ENCODE results near the gene CNNM2. TPM values are rescaled to one million over a fixed set of nuclear protein-coding genes. Genes with fewer than 3 reads are reported as not detected.

The CNNM2 gene
- total RNA-seq, 6 experiments from 2014 or later = 7.7 to 9.1 (median 8.1) TPM

DNA sequence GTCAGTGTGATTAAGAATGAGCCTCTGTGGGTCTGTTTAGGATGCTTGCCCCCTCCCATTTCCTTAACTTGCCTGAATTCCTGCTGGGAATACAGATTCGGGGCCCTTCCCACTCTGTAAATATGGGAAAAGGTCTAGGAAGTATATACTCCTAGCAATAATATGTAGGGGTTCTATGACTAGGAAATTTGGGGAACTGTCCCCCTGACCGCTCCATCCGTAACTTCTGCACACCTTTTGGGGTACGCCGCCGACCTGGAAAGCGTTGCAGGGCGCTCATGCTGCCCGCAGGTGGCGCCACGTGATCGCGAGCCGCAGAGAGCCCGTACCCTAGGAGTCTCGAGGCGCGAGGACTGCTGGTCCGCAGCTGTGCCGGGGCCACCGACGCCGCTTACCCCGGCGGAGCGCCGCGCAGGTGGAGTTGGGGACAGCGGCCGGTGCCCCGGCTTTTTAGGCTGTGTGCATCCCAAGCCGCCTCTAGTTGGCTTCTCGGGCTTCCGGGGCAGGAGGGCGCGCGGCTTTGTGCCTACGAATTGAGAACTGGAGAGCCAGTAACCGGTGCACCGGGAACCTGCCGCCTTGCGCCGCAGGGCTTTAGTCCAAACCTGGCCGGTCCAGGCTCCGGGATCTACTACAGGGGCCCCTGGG is 656 bp upstream of the CNNM2 start:
- H3K4me3 Mint-ChIP-seq = peak overlapping the region; percentile 94
- H3K4me1 Mint-ChIP-seq (ENCODE audit: low read depth) = peaks cover 41% of the 10 kb centered on the region
- TF ChIP-seq, protein P1, sequence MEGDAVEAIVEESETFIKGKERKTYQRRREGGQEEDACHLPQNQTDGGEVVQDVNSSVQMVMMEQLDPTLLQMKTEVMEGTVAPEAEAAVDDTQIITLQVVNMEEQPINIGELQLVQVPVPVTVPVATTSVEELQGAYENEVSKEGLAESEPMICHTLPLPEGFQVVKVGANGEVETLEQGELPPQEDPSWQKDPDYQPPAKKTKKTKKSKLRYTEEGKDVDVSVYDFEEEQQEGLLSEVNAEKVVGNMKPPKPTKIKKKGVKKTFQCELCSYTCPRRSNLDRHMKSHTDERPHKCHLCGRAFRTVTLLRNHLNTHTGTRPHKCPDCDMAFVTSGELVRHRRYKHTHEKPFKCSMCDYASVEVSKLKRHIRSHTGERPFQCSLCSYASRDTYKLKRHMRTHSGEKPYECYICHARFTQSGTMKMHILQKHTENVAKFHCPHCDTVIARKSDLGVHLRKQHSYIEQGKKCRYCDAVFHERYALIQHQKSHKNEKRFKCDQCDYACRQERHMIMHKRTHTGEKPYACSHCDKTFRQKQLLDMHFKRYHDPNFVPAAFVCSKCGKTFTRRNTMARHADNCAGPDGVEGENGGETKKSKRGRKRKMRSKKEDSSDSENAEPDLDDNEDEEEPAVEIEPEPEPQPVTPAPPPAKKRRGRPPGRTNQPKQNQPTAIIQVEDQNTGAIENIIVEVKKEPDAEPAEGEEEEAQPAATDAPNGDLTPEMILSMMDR (IDR thresholded peaks at IDR 0.05) = peak; percentile 99
- no peaks in the 10 kb centered on the region for H3K9me3 Mint-ChIP-seq
- no peaks in the 10 kb centered on the region; the same call in 1 of the 2 replicates for H3K27me3 Mint-ChIP-seq (ENCODE audit: insufficient read depth)
- peaks cover 5% of the 10 kb centered on the region; the same call in 1 of the 2 replicates for H3K36me3 Mint-ChIP-seq (ENCODE audit: low read depth)
- peak; percentile 44 for DNase-seq
- H3K27ac Mint-ChIP-seq = peak overlapping the region; percentile 76

DNA sequence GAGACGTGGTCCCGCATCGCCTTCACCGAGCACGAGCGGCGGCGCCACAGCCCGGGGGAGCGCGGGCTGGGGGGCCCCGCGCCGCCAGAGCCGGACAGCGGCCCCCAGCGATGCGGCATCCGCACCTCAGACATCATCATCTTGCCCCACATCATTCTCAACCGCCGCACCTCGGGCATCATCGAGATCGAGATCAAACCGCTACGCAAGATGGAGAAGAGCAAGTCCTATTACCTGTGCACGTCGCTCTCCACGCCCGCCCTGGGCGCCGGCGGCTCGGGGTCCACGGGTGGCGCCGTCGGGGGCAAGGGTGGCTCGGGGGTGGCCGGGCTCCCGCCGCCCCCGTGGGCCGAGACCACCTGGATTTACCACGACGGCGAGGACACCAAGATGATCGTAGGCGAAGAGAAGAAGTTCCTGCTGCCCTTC is 737 bp downstream of the CNNM2 start:
- peaks cover 5% of the 10 kb centered on the region; the same call in 1 of the 2 replicates for H3K36me3 Mint-ChIP-seq (ENCODE audit: low read depth)
- DNase-seq = no peak

DNA sequence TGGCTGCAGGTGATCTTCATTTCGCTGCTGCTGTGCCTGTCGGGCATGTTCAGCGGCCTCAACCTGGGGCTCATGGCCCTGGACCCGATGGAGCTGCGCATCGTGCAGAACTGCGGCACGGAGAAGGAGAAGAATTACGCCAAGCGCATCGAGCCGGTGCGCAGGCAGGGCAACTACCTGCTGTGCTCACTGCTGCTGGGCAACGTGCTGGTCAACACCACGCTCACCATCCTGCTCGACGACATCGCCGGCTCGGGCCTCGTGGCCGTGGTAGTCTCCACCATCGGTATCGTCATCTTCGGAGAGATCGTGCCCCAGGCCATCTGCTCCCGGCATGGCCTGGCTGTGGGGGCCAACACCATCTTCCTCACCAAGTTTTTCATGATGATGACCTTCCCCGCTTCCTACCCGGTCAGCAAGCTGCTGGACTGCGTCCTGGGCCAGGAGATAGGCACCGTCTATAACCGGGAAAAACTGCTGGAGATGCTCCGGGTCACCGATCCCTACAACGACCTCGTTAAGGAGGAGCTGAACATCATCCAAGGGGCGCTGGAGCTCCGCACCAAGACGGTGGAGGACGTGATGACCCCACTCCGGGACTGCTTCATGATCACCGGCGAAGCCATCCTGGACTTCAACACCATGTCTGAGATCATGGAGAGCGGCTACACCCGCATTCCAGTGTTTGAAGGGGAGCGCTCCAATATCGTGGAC is 1.3 kb downstream of the CNNM2 start:
- DNase-seq = no peak
- no peaks in the 10 kb centered on the region; the same call in 1 of the 2 replicates for H3K27me3 Mint-ChIP-seq (ENCODE audit: insufficient read depth)
- H3K4me3 Mint-ChIP-seq = peak overlapping the region; percentile 94
- peaks cover 52% of the 10 kb centered on the region for H3K4me1 Mint-ChIP-seq (ENCODE audit: low read depth)
- peak overlapping the region; percentile 28; the same call in 1 of the 2 replicates for H3K27ac Mint-ChIP-seq
- TF ChIP-seq, protein P1 (IDR thresholded peaks at IDR 0.05) = no peak
- H3K36me3 Mint-ChIP-seq (ENCODE audit: low read depth) = peaks cover 5% of the 10 kb centered on the region; the same call in 1 of the 2 replicates
- no peaks in the 10 kb centered on the region for H3K9me3 Mint-ChIP-seq

More for the DNA sequence above, 737 bp downstream of the CNNM2 start:
- Mint-ChIP-seq H3K9me3 (no peaks in the 10 kb centered on the region), H3K27ac (peak overlapping the region; percentile 88; the same call in 1 of the 2 replicates), H3K27me3 (ENCODE audit: insufficient read depth) (no peaks in the 10 kb centered on the region; the same call in 1 of the 2 replicates), H3K4me1 (ENCODE audit: low read depth) (peaks cover 49% of the 10 kb centered on the region), H3K4me3 (peak overlapping the region; percentile 94)
- TF ChIP-seq, protein P1 (IDR thresholded peaks at IDR 0.05) = peak; percentile 25; the same call in 1 of the 2 replicates

DNA sequence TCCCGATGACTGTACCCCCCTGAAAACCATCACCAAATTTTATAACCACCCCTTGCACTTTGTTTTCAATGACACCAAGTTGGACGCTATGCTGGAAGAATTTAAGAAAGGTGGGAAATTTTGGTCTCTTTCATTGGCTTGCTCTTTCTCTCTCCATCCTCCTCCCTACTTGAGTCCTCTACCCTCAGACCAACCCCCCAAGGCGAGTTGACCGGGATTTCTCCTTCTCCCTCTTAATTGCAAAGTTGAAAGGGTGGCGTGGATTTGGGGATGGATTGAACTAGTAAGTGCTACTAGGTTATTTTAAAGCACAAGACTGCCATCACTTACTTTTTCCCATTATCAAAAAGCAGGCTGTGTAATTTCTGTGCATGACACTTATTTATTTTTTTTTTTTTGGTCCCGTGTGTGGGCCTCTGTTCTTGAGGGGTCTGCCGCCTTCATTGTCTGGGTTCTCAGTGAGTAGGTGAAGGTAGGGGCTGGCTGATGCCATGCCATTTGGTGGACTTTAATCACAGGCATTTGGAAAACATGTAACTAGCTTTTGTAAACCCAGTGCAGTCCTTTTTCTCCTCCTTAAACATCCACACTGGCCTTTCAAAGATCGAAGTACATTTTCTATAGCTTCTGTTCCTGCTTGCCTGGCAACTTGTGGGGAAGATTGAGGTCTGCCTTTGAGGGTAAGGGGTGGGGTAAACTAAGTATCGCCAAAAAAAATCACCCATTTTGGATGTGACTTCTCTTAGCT is 2.1 kb downstream of the CNNM2 start:
- Mint-ChIP-seq H3K9me3 (no peaks in the 10 kb centered on the region), H3K27me3 (ENCODE audit: insufficient read depth) (no peaks in the 10 kb centered on the region; the same call in 1 of the 2 replicates), H3K36me3 (ENCODE audit: low read depth) (peaks cover 5% of the 10 kb centered on the region; the same call in 1 of the 2 replicates), H3K27ac (peak overlapping the region; percentile 20; the same call in 1 of the 2 replicates), H3K4me3 (peak overlapping the region; percentile 94), H3K4me1 (ENCODE audit: low read depth) (peaks cover 52% of the 10 kb centered on the region)
- TF ChIP-seq, protein P1 (IDR thresholded peaks at IDR 0.05) = no peak
- DNase-seq = no peak

DNA sequence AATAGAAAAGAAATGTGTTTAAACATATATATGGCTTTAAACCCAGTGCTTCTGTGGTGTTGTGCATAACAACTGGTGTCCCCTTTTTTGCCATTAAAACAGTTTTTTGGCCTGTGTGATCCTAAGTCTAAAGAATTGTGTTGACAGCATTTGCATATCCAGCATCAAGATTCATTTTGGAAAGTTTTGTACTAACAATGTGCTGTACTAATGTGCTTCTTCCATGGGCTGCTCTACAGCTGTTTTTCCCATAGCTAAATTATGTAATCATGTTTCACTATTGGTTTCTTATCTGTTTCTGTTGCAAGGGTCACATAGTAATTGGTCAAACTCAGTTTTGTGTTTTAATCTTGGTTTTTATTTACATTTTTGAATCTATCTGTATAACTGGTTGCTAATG is 5.5 kb downstream of the CNNM2 start:
- TF ChIP-seq, protein P1 (IDR thresholded peaks at IDR 0.05) = no peak
- Mint-ChIP-seq H3K27me3 (ENCODE audit: insufficient read depth) (no peaks in the 10 kb centered on the region; the same call in 1 of the 2 replicates), H3K27ac (no peak overlapping the region), H3K4me1 (ENCODE audit: low read depth) (peaks cover 46% of the 10 kb centered on the region), H3K36me3 (ENCODE audit: low read depth) (peaks cover 13% of the 10 kb centered on the region), H3K4me3 (no peak overlapping the region), H3K9me3 (no peaks in the 10 kb centered on the region)
- no peak for DNase-seq
